ENCODE data around the gene DNAAF5.

Gene DNAAF5

GRCh38 chr7:707296-708000 is 19.1 kb upstream of the DNAAF5 start:
- DNase-seq: no peak

DNA sequence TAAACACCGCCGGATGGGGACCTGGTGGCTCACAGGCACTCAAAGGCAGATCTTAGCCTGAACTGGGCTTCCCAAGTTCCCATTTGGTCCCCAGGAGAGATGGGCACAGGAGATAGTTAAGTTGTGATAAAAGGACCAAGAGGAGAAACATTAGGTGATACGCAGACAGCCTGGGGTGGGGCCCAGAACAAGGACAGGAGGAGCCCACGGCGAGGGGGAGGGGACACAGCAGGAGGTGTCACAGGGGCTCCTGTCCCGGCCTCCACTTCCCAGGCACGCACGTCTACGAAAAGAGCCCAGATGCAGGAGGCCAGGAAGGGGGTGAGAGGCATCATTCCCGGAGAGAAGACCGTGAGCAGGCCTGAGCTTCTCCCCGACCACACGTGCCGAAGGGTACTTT is 16.3 kb upstream of the DNAAF5 start:
- DNase-seq: no peak

DNA sequence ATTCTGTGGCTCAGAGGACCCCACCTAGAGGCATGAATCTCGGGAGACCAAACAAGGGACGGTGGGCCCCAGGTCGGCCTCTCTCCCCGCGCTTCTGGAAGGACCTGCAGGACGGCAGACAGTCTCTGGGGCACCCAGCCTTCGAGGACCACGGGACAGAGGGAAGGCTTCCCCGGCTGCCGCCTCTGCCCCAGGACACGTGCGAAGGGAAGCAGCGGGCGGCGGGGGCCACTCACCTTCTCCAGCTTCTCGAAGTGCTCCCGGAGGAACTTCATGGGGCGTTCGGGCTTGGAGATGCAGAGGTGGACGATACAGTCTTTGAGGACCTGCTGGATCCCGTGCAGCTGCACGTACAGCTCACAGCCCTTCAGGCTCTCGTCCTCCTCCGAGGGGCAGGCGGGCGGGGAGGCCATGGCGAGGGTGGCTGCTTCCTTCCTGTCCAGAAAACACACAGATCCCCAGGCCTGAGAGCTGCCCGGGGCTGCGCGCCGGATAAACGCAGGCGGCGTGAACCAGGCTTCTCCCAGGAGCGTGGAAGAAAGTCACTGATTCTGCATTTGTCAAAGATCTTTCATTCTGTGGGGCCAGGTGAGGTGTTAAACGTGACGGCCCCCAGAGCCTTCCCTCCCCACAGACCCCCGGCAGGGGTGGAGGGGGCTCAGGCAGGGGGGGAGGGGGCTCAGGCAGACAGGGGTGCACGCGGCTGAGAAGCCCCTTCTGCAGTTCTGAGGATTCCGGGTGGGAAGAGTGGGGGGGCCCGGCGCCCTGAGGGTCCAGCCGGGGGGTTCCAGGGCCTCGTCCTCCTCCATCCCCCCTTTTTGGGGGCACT is 15.2 kb upstream of the DNAAF5 start:
- DNase-seq: no peak

- no peak for DNase-seq
Observed at GRCh38 chr7:711922-712380, 14.5 kb upstream of the DNAAF5 start.

- DNase-seq: no peak
Observed at GRCh38 chr7:712381-713138, 13.9 kb upstream of the DNAAF5 start.

DNA sequence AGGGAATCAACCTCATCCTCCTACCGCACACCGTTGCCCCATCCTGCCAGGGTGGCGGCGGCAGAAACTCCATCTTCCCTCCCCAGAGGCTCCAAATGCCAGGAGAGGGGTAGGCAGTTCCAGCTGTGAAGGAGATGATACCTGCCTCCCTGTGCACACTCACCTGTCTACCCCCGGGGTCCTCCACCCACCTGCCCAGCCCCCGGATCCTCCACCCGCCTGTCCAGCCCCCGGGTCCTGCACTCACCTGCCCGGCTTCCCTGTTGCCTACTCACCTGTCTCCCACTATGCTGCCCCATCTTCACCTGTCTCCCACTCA is 13.4 kb upstream of the DNAAF5 start:
- DNase-seq: no peak

DNA sequence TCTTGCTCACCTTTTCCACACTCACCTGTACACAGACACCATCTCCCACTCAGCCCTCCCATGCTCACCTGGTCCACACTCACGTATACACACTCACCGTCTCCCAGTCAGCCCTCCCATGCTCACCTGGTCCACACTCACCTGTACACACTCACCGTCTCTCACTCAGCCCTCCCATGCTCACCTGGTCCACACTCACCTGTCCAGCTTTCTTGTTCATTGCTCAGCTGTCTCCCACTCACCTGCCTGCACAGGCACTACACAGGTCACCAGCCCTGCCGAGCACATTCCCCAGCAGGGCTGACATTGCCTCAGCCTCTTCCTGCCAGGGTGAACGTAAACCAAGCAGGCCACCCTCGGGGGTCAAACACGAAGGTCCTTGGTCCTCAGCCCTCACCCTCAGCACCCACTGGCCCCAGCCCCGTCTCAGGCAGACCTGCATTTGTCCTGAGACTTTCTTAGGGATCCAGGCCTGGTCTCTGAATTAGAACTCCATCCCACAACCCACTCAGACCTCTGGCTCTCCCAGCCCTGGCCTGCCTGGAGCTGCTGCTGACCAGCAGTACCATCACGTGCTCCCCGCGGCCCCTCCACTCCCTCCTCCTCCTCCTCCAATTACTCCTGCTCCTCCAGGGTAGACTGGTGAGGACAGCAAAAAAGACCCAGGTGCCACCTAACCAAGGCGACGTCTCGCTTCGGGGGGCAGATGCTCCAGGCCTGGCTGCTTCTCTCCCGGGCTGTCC is 12.8 kb upstream of the DNAAF5 start:
- no peak for DNase-seq

DNA sequence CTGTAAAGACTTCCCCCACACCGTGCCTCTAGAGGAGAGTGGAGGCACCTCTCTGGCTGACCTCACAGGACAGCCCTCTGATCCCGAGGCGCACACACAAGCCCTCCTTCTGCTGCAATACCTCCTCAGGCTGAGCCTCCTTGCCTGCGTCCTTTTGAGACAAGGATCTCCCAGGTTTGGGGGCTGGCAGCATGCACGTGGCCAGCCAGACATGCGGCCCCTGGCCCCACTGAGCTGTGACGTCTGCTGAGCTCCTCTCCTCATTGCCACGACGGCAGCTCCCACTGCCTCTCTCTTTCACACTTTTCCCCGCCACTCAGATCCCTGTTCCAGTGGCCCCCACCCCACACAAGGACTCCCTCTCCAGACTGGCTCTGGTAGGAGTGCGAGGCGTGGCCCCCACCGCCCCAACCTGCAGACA is 12.2 kb upstream of the DNAAF5 start:
- DNase-seq: no peak

DNA sequence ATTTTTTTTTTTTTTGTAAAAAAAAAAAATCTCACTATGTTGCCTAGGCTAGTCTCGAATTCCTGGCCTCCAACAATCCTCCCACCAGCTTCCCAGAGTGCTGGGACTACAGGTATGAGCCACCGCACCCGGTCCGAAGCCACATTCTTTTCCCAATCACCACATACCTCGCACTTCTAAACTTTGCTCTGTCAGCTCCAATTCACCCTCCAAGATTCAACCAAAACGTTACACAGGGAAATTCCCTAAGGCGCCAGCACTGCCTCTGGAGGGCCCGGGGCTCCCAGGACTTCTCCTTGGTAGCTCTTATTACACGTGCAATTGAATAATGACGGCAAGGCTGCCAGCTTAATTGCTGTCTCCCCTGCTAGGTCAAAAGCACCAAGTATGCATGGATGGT is 10.3 kb upstream of the DNAAF5 start:
- DNase-seq: no peak

- no peak for DNase-seq
Observed at GRCh38 chr7:716636-717035, 9.9 kb upstream of the DNAAF5 start.

GRCh38 chr7:721619-722248 is 4.8 kb upstream of the DNAAF5 start:
- no peak for DNase-seq

- DNase-seq: no peak
Observed at GRCh38 chr7:723541-723940, 3.0 kb upstream of the DNAAF5 start.

DNA sequence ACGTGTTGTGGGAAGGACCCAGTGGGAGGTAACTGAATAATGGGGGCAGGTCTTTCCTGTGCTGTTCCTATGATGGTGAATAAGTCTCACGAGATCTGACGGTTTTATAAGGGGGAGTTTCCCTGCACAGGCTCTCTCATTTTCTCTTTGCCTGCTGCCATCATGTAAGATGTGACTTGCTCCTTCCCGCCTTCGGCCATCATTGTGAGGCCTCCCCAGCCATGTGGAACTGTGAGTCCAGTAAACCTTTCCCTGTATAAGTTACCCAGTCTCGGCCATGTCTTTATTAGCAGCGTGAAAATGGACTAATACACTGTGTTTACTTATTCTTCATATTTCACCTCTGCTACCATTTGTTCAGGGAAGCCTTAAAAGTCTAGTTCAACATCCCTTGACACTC is 2.2 kb upstream of the DNAAF5 start:
- no peak for DNase-seq

GRCh38 chr7:725223-726005 is 1.1 kb upstream of the DNAAF5 start:
- DNase-seq: peak; percentile 97

- no peak for DNase-seq
Observed at GRCh38 chr7:726854-727103, 280 bp downstream of the DNAAF5 start.

DNA sequence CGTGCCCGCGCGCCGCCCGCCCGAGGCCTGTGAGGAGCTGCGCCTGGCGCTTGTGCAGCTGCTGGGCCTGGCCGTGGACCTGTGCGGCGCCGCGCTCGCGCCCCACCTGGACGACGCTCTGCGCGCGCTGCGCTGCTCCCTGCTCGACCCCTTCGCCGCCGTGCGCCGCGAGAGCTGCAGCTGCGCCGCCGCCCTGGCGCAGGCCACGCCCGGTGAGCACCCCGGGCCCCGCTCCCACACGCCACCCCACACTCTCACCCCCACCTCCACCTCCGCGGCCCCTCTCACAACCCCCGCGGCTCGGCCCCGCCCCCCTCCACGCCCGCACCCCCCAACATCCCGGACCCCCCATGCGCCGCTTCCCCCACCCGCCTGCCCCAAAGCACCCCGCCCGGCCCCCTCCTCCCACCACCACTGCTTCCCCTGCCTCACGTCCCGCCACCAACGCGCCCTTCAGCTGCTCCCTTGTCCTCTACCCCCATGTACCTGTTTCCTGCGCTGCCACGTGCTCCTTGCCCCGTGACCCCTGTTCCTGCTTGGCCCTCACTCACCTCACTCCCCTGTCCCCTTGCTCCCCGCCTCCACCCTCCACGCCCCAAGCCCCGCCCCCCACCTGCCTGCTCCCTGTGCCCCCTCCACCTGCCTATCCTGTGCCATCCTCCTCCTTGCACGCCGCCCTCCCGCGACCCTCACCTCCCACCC is 756 bp downstream of the DNAAF5 start, which contains the start of gene PRKAR1B:
Gene PRKAR1B (minus strand): TSS at position 178 of the 702 bp plus-strand sequence. CDS start 15,776 bp downstream, outside the sequence.
- peak; percentile 43 for DNase-seq

GRCh38 chr7:727806-728460 is 1.4 kb downstream of the DNAAF5 start:
- DNase-seq: no peak

DNA sequence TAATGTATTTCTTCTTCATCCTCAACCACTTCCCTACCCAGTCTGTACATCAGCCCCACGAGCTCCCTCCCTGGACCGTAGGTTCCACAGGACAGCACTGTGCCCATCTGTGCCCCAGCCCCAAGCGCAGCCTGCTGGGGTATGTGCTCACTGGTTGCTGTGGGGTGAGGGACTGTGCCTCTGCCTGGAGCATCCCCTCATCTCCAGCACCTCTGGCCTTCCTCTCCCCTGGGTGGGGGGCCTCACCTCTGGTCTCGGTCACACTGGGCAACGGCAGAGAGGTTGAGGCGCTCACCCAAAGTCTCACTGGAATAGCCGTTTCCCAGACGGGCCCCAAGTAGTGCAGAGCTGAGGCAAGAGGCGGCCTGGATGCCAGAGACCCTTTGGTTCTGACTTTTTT is 2.1 kb downstream of the DNAAF5 start:
- DNase-seq: no peak

GRCh38 chr7:729140-730000 is 2.9 kb downstream of the DNAAF5 start:
- no peak for DNase-seq
